T-cell (primary cell): ENCODE data around the gene TPST2. TPM values are rescaled to one million over a fixed set of nuclear protein-coding genes. Genes with fewer than 3 reads are reported as not detected.
A peak's percentile ranks its signal among the peaks of the same experiment; 100 is the strongest.

Experiments used
- ATAC-seq, 4 experiments: fragments of 200-7000 bp in 3 of 4; fragments of 150-1000 bp in 1 of 4; cut with Tn5 transposase; replicated peaks in 1 of 4; 1 replicate in 3 of 4; 2 replicates in 1 of 4; pipeline ENCODE4 v1.10.0; 2021; ENCODE audit warnings: moderate library complexity in 3 of 4, mild to moderate bottlenecking in 2 of 4, moderate number of reproducible peaks in 1 of 4
- CTCF ChIA-PET, 2 donors: fragments of 300-600 bp; sonication (Branson Sonifier 250); formaldehyde crosslinking; loops; one replicate each; lab custom pipeline; 2022; ENCODE audit warnings: antibody characterized with exemption in 2 of 2; lab: Charles Lee
- POLR2A ChIA-PET, 2 donors: fragments of 300-600 bp; sonication (Branson Sonifier 250); formaldehyde crosslinking; loops; one replicate each; lab custom pipeline; 2022; ENCODE audit warnings: antibody characterized with exemption in 2 of 2; lab: Charles Lee
- DNase-seq, 35 experiments: peaks; one replicate each; pipeline versions ENCODE4 v3.0.0 to v3.0.0-alpha.2; 2013 to 2023
- H3K27ac ChIP-seq: one replicate; pipeline ENCODE4 v1.5.1; 2013; ENCODE audit warnings: low read length
- H3K27me3 ChIP-seq, 2 experiments: replicated peaks in 1 of 2; 1 replicate in 1 of 2; 2 replicates in 1 of 2; pipeline versions ENCODE4 v1.6.1 to v1.7.0; 2013; ENCODE audit warnings: low read length in 1 of 2, mixed read lengths in 1 of 2; ENCODE audit not compliant: control insufficient read depth in 2 of 2, insufficient read depth in 2 of 2; ENCODE audit errors: extremely low read depth in 1 of 2
- H3K36me3 ChIP-seq, 2 donors: 1 replicate in 1 of 2; 2 replicates in 1 of 2; pipeline versions ENCODE4 v1.6.1 to v1.7.0; 2013; ENCODE audit warnings: low read length in 1 of 2; ENCODE audit not compliant: control insufficient read depth in 2 of 2, insufficient read depth in 1 of 2; ENCODE audit errors: extremely low read depth in 1 of 2
- H3K4me1 ChIP-seq, 2 experiments: 1 replicate in 1 of 2; 2 replicates in 1 of 2; pipeline versions ENCODE4 v1.6.1 to v1.7.0; 2013; ENCODE audit warnings: low read length in 2 of 2, mixed read lengths in 1 of 2; ENCODE audit not compliant: insufficient read depth in 2 of 2, control insufficient read depth in 1 of 2; ENCODE audit errors: extremely low read depth in 1 of 2
- H3K4me3 ChIP-seq, 2 donors: 1 replicate in 1 of 2; 2 replicates in 1 of 2; pipeline versions ENCODE4 v1.5.1 to v1.7.0; 2013; ENCODE audit warnings: mild to moderate bottlenecking in 2 of 2, low read length in 1 of 2, moderate library complexity in 1 of 2; ENCODE audit not compliant: control insufficient read depth in 1 of 2; ENCODE audit errors: extremely low read depth in 1 of 2
- H3K9me3 ChIP-seq: 2 replicates; pipeline ENCODE4 v1.7.0; 2013
- H3K27ac Mint-ChIP-seq, 2 donors: one replicate each; pipeline ENCODE4 v1.8.0; 2020 to 2021; ENCODE audit warnings: mild to moderate bottlenecking in 2 of 2, mixed read lengths in 2 of 2
- H3K27me3 Mint-ChIP-seq, 2 donors: one replicate each; pipeline ENCODE4 v1.8.0; 2021 to 2022; ENCODE audit warnings: mixed read lengths in 2 of 2
- H3K36me3 Mint-ChIP-seq: one replicate; pipeline ENCODE4 v1.8.0; 2021; ENCODE audit warnings: mixed read lengths
- H3K4me1 Mint-ChIP-seq, 3 donors: one replicate each; pipeline ENCODE4 v1.8.0; 2020 to 2022; ENCODE audit warnings: mixed read lengths in 3 of 3, mild to moderate bottlenecking in 1 of 3
- H3K4me3 Mint-ChIP-seq, 3 donors: one replicate each; pipeline ENCODE4 v1.8.0; 2020 to 2022; ENCODE audit warnings: mild to moderate bottlenecking in 3 of 3, mixed read lengths in 3 of 3, moderate library complexity in 3 of 3
- H3K9me3 Mint-ChIP-seq, 3 donors: one replicate each; pipeline ENCODE4 v1.8.0; 2020 to 2022; ENCODE audit warnings: mixed read lengths in 3 of 3
- WGBS: methylation state at CpG from one replicate; pipeline ENCODE4 v1.1.5; 2013; ENCODE audit warnings: missing lambda C conversion rate; ENCODE audit not compliant: insufficient coverage; 5-methylcytosine and 5-hydroxymethylcytosine counted together
- total RNA-seq, 35 experiments: library from RNA in 6 of 35; stranded (reverse) in 6 of 35; fragments of 120-200 nt in 1 of 35; gene quantifications; one replicate each; pipeline versions ENCODE4 v1.2.1 to v1.2.4 and lab custom pipeline; 2013 to 2026

Gene TPST2
- total RNA-seq, 5 donors from 2014 or later (not counting 1 experiment from before 2014, with no cell fraction given) = 30.3 to 42.1 (median 38.0) TPM

DNA sequence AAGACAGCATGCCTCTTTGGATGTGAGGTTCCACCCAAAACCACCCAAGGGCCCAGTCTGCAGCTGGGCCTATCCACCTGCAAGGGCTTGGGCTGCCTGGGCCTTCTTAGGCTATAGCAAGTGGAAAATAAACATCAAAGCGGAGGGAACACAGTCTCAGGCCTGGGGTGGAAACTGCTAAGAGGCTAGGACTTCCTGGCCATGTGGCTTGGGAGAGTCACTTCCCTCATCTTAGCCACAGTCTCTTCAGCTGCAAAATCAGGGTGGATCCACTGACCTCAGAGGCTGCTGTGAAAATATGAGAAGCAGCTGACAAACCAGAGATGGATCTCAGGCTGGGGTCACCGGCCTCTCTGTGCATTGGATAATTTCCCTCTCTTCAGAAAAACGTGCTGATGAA lies 47.1 kb downstream of the TPST2 start:
- Histone ChIP-seq H3K36me3 (peaks cover 8 to 63% of the 10 kb centered on the region in 2 donors), H3K27me3 (no peaks in the 10 kb centered on the region), H3K27ac (peak overlapping the region; percentile 17), H3K9me3 (no peaks in the 10 kb centered on the region), H3K4me3 (no peak overlapping the region), H3K4me1 (peaks cover 0 to 47% of the 10 kb centered on the region in 2 experiments)
- H3K4me1 Mint-ChIP-seq = peaks cover 28 to 35% (median 32%) of the 10 kb centered on the region in 3 donors
- POLR2A ChIA-PET = no interaction called here
- CTCF ChIA-PET = no interaction called here
- peak overlapping the region; percentile 14 to 77 for H3K27ac Mint-ChIP-seq
- no peaks in the 10 kb centered on the region for H3K27me3 Mint-ChIP-seq
- no peaks in the 10 kb centered on the region for H3K9me3 Mint-ChIP-seq
- WGBS = 40% methylated on average over 1 of the region's 3 CpGs
- DNase-seq (peak in 5 of 35 experiments; percentile 1 to 22 (median 11)), ATAC-seq (peak in 1 of 4 experiments; percentile 48)
- no peak overlapping the region for H3K4me3 Mint-ChIP-seq
- peaks cover 41% of the 10 kb centered on the region for H3K36me3 Mint-ChIP-seq

DNA sequence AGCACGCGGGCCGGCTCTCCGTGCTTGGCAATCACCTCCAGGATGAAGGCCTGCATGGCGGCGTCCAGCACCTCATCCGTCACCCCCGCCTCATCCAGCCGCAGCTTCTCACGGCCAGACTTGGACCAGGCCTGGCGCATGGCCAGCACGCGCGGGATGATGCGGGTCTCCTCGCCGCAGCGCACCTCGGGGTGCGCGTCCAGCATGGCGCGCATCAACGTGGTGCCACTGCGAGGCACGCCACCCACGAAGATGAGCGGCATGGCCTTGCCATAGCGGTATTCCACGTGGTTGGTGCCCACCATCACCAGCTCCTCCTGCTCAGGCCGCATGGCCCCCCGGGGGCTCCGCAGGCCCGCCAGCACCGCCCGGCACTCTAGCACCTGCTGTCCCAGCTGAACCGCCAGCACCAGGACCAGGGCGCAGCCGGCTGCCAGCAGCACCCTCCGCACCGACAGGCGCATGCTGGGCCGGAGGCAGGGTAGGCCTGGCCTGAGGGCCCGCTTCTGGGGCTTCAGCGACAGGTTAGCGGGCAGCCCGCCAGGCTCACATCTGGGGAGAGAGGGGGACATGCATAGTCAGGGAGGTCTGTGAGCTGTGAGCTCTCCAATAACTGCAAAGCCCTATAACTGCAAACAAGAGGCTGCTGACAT lies 48.6 kb downstream of the TPST2 start:
- Mint-ChIP-seq H3K4me3 (no peak overlapping the region), H3K4me1 (peaks cover 15 to 25% (median 19%) of the 10 kb centered on the region in 3 donors), H3K27me3 (no peaks in the 10 kb centered on the region), H3K36me3 (peaks cover 39% of the 10 kb centered on the region), H3K27ac (no peak overlapping the region), H3K9me3 (no peaks in the 10 kb centered on the region)
- DNase-seq (no peak), ATAC-seq (no peak)
- WGBS = 96% methylated on average over 40 of the region's 47 CpGs
- ChIA-PET CTCF (no interaction called here), POLR2A (no interaction called here)
- Histone ChIP-seq H3K4me1 (peaks cover 0 to 33% of the 10 kb centered on the region in 2 experiments), H3K4me3 (no peak overlapping the region), H3K9me3 (no peaks in the 10 kb centered on the region), H3K36me3 (peaks cover 10 to 64% of the 10 kb centered on the region in 2 donors), H3K27me3 (no peaks in the 10 kb centered on the region), H3K27ac (no peak overlapping the region)

DNA sequence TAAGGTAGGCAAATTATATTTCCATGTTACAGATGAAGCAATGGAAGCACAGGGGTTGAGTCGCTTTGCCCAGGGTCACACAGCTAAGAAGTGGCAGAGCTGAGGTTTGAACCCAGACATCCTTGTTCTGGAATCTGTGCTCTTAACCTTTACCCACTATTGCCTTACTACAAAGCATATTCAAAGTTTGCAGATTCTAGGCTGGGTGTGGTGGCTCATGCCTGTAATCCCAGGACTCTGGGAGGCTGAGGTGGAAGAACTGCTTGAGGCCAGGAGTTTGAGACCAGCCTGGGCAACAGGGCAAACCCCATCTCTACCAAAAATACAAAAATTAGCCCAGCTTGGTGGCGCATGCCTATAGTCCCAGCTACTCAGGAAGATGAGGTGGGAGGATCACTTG lies 49.8 kb downstream of the TPST2 start:
- H3K36me3 Mint-ChIP-seq = peaks cover 47% of the 10 kb centered on the region
- no peaks in the 10 kb centered on the region for H3K27me3 ChIP-seq
- DNase-seq (no peak), ATAC-seq (no peak)
- no peak overlapping the region for H3K4me3 Mint-ChIP-seq
- H3K27me3 Mint-ChIP-seq = no peaks in the 10 kb centered on the region
- no peak overlapping the region for H3K27ac ChIP-seq
- POLR2A ChIA-PET = no interaction called here
- no peaks in the 10 kb centered on the region for H3K9me3 Mint-ChIP-seq
- peaks cover 0 to 27% of the 10 kb centered on the region in 2 experiments for H3K4me1 ChIP-seq
- H3K27ac Mint-ChIP-seq = no peak overlapping the region
- no CpG with 5 or more reads among the region's 2 CpGs for WGBS
- CTCF ChIA-PET = interaction anchor here in 1 of 2 donors (0.6 kb wide), 1 partner anchor 36 kb away, joined by 3 read pairs; no protein-coding TSS in a partner anchor
- H3K4me3 ChIP-seq = no peak overlapping the region
- peaks cover 10 to 33% (median 21%) of the 10 kb centered on the region in 3 donors for H3K4me1 Mint-ChIP-seq
- no peaks in the 10 kb centered on the region for H3K9me3 ChIP-seq
- peaks cover 10 to 68% of the 10 kb centered on the region in 2 donors for H3K36me3 ChIP-seq

DNA sequence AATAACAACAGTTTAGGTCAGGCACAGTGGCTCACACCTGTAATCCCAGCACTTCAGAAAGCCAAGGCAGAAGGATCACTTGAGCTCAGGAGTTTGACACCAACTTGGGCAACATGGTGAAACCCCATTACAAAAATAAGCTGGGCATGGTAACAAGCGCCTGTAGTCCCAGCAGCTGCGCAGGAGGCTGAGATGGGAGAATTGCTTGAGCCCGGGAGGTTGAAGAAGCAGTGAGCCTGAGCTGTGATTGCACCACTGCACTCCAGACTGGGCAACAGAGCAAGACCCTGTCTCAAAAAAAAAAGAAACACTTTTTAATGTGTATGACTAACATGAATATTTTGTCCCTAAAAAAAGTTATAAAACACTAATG lies 53.2 kb downstream of the TPST2 start:
- no peaks in the 10 kb centered on the region for H3K27me3 Mint-ChIP-seq
- Histone ChIP-seq H3K27me3 (no peaks in the 10 kb centered on the region), H3K9me3 (no peaks in the 10 kb centered on the region), H3K4me1 (no peaks in the 10 kb centered on the region), H3K36me3 (peaks cover 10 to 78% of the 10 kb centered on the region in 2 donors), H3K27ac (no peak overlapping the region), H3K4me3 (no peak overlapping the region)
- WGBS = no CpG with 5 or more reads among the region's 3 CpGs
- DNase-seq (no peak), ATAC-seq (no peak)
- CTCF ChIA-PET = interaction anchor here in 1 of 2 donors (0.5 to 1.0 kb wide), 2 partner anchors 9 to 105 kb away, joined by 3 to 4 read pairs; no protein-coding TSS in a partner anchor
- peaks cover 53% of the 10 kb centered on the region for H3K36me3 Mint-ChIP-seq
- no peaks in the 10 kb centered on the region for H3K9me3 Mint-ChIP-seq
- no peak overlapping the region for H3K4me3 Mint-ChIP-seq
- peaks cover 0 to 17% (median 6%) of the 10 kb centered on the region in 3 donors for H3K4me1 Mint-ChIP-seq
- H3K27ac Mint-ChIP-seq = no peak overlapping the region
- POLR2A ChIA-PET = interaction anchor here in 1 of 2 donors (0.5 kb wide), 1 partner anchor 26 kb away, joined by 3 read pairs; no protein-coding TSS in a partner anchor

DNA sequence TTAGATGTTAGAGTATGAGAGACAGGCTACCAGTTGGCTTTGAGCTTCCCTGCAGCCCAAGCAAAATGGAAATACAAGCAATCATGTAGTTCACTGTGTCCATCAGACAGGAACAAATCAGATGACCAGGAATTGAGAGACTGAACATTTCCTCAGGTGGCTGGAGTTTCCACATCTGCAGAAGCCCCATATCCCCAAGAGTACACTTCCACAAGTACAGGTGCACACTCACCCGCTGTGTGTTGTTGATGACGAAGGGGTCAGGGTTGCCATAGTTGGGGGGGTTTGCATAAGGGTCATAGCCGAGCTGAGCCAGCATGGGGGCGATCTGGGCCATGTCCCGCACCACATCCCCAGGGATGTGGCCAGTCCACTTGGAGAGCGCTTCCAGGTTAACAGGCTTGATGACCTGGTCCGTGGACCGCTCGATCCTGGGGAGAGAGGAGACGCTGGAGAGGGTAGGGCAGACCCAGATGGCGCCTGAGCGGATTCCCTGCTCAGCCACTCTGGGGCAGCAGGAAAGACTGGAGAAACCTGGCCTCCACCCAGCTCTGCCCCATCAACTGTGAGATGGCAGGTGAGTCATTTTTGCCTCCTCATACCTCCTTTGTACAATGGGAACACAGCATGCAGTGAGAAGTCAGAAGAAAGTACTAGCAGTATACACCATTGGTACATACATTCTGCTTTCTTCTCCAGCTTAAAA lies 53.7 kb downstream of the TPST2 start:
- Histone ChIP-seq H3K4me3 (no peak overlapping the region), H3K4me1 (no peaks in the 10 kb centered on the region), H3K36me3 (peaks cover 10 to 81% of the 10 kb centered on the region in 2 donors), H3K27ac (no peak overlapping the region), H3K9me3 (no peaks in the 10 kb centered on the region), H3K27me3 (no peaks in the 10 kb centered on the region)
- H3K27ac Mint-ChIP-seq = peak overlapping the region in 1 of 2 donors; percentile 61
- ChIA-PET POLR2A (no interaction called here), CTCF (interaction anchor here in 1 of 2 donors (0.5 to 1.0 kb wide), 2 partner anchors 10 to 105 kb away, joined by 3 to 4 read pairs; no protein-coding TSS in a partner anchor)
- no peak overlapping the region for H3K4me3 Mint-ChIP-seq
- 97% methylated on average over 4 of the region's 12 CpGs for WGBS
- no peaks in the 10 kb centered on the region for H3K9me3 Mint-ChIP-seq
- H3K27me3 Mint-ChIP-seq = no peaks in the 10 kb centered on the region
- H3K36me3 Mint-ChIP-seq = peaks cover 59% of the 10 kb centered on the region
- ATAC-seq (no peak), DNase-seq (no peak)
- H3K4me1 Mint-ChIP-seq = peaks cover 0 to 17% (median 6%) of the 10 kb centered on the region in 3 donors

DNA sequence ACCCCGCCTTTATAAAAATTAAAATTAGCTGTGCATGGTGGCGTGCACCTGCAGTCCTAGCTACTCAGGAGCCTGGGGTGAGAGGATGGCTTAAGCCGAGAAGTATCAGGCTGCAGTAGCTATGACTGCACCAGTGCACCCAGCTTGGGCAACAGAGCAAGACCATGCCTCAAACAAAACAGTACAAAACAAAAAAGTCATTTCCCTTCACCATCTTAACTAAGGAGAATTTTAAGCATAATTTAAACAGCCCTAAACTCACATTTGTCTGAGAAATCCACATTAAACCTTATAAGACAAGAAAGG lies 54.4 kb downstream of the TPST2 start:
- Mint-ChIP-seq H3K36me3 (peaks cover 58% of the 10 kb centered on the region), H3K4me1 (peaks cover 0 to 17% (median 6%) of the 10 kb centered on the region in 3 donors), H3K27ac (peak overlapping the region; percentile 44 to 61), H3K9me3 (no peaks in the 10 kb centered on the region), H3K4me3 (no peak overlapping the region), H3K27me3 (no peaks in the 10 kb centered on the region)
- Histone ChIP-seq H3K9me3 (no peaks in the 10 kb centered on the region), H3K4me1 (no peaks in the 10 kb centered on the region), H3K27me3 (no peaks in the 10 kb centered on the region), H3K36me3 (peaks cover 4 to 80% of the 10 kb centered on the region in 2 donors), H3K27ac (no peak overlapping the region), H3K4me3 (no peak overlapping the region)
- ChIA-PET CTCF (no interaction called here), POLR2A (interaction anchor here in 1 of 2 donors (0.5 kb wide), 1 partner anchor 70 kb away, joined by 10 read pairs; no protein-coding TSS in a partner anchor)
- DNase-seq (no peak), ATAC-seq (no peak)
- WGBS = 80% methylated on average over 1 of the region's 3 CpGs
